Measurements from ENCODE around the gene GPR61. TPM values are rescaled to one million over a fixed set of nuclear protein-coding genes. Genes with fewer than 3 reads are reported as not detected.

The GPR61 gene
- total and polyA plus RNA-seq, 11 donors: 0.08 to 0.72 (median 0.16) TPM; not detected in 4

GRCh38 chr1:109546311-109547109, 6.8 kb downstream of the GPR61 start:
- ATAC-seq: peak; percentile 45 to 65 (median 63)
- peak; percentile 85 to 92 (median 89) for DNase-seq
- peaks cover 0 to 43% (median 29%) of the 10 kb centered on the region in 12 donors for H3K4me1 ChIP-seq
- peak overlapping the region in 11 of 12 donors; percentile 57 to 99 (median 94) for H3K27ac ChIP-seq
- 36 to 42% (median 41%) methylated on average over 5 of the region's 5 CpGs for WGBS, 4 donors
- H3K27me3 ChIP-seq: no peaks in the 10 kb centered on the region
- H3K4me3 ChIP-seq: peak overlapping the region in 9 of 12 donors; percentile 21 to 97 (median 90)
- peaks cover 0 to 5% (median 0%) of the 10 kb centered on the region in 9 donors for H3K36me3 ChIP-seq
- intact Hi-C loops (cut with DNase I): loop anchor here (1.0 to 10.0 kb wide), 14 partner anchors 74 to 461 kb away; partner anchors contain the start of gene AHCYL1 (in 8 of the 10)
- no peaks in the 10 kb centered on the region for H3K9me3 ChIP-seq
- TF ChIP-seq CTCF (IDR thresholded peaks at IDR 0.05) (peak; percentile 82 to 92 (median 88)), POLR2A (IDR thresholded peaks at IDR 0.05) (peak in 1 of 2 donors; percentile 14)

GRCh38 chr1:109547463-109548320, 8.0 kb downstream of the GPR61 start:
- intact Hi-C loops (cut with DNase I): loop anchor here (2.0 to 10.0 kb wide), 13 partner anchors 73 to 460 kb away; partner anchors contain the start of gene AHCYL1 (in 8 of the 10)
- Histone ChIP-seq H3K27me3 (no peaks in the 10 kb centered on the region), H3K27ac (peak overlapping the region; percentile 85 to 99 (median 94)), H3K9me3 (no peaks in the 10 kb centered on the region), H3K4me3 (peak overlapping the region; percentile 61 to 98 (median 90)), H3K36me3 (peaks cover 0 to 5% (median 0%) of the 10 kb centered on the region in 9 donors), H3K4me1 (peaks cover 0 to 48% (median 33%) of the 10 kb centered on the region in 12 donors)
- TF ChIP-seq CTCF (IDR thresholded peaks at IDR 0.05) (no peak), POLR2A (IDR thresholded peaks at IDR 0.05) (no peak)
- ATAC-seq (peak in 3 of 4 donors; percentile 16 to 34 (median 25)), DNase-seq (no peak)
- 12 to 15% (median 13%) methylated on average over 21 to 22 of the region's 22 CpGs for WGBS, 4 donors

- TF ChIP-seq CTCF (IDR thresholded peaks at IDR 0.05) (no peak), POLR2A (IDR thresholded peaks at IDR 0.05) (peak; percentile 71 to 97)
- peaks cover 0 to 5% (median 0%) of the 10 kb centered on the region in 9 donors for H3K36me3 ChIP-seq
- H3K4me3 ChIP-seq: peak within 1 kb of the TSS; percentile 61 to 98 (median 90)
- DNase-seq (peak; percentile 95 to 97 (median 97)), ATAC-seq (peak; percentile 98 to 99 (median 98))
- no peaks in the 10 kb centered on the region for H3K27me3 ChIP-seq
- peak within 1 kb of the TSS; percentile 85 to 99 (median 94) for H3K27ac ChIP-seq
- no peaks in the 10 kb centered on the region for H3K9me3 ChIP-seq
- peaks cover 0 to 51% (median 34%) of the 10 kb centered on the region in 12 donors for H3K4me1 ChIP-seq
- intact Hi-C loops (cut with DNase I): loop anchor here (5.0 to 10.0 kb wide), 9 partner anchors 74 to 459 kb away; partner anchors contain the start of gene AHCYL1 (in 6 of the 10)
- 0% methylated on average over 39 to 68 of the region's 68 CpGs for WGBS, 4 donors
Measured at GRCh38 chr1:109548321-109549267, 8.9 kb downstream of the GPR61 start, which contains the start of gene GNAI3. TSS of gene GNAI3 (plus strand) at chr1:109548615. CDS start at chr1:109548721, 106 bp downstream.

All from heart left ventricle (tissue), 16 donors.